ENCODE data around the gene KYNU. TPM values are rescaled to one million over a fixed set of nuclear protein-coding genes. Genes with fewer than 3 reads are reported as not detected.
"Not testable (repeated sequence)": the region's sequence is repeated elsewhere in the genome, so short reads cannot be mapped to it uniquely, and the experiment has no call there.

Gene KYNU
- total and polyA plus RNA-seq, 2 donors (not counting 1 experiment from before 2014, with no cell fraction given): 0.26 to 4.6 TPM

DNA sequence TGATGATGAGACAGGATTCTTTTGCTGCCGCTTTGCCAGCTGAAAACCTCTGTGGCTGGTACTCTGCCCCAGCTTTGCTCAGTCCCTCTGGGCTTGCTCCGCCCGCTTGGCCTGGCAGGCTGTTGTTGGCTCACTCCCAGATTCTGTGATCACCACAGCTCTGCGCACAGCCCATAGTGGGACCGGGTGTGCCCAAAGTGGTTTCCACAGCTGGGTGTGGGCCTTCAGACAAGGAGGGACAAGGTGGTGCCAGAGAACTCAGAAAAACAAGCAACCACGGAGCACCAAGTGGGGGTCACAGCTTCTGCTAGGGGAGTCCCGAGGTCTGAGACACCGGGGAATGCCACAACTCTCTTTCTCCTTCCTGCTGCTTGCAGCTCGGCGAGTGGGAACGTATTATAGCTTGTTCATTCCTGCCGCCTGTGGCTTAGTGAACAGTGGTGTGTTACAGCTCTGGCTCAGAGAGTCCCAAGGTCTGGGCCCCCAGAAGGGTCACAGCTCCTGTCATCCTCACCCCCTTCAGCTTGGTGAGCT lies 9.2 kb upstream of the KYNU start:
- H3K9me3 ChIP-seq (ENCODE audit: control insufficient read depth, insufficient read depth, low read depth, low read length): no peaks in the 10 kb centered on the region
- no peaks in the 10 kb centered on the region for H3K36me3 ChIP-seq (ENCODE audit: control insufficient read depth, insufficient read depth, low read length)
- H3K27me3 ChIP-seq (ENCODE audit: control insufficient read depth, insufficient read depth, low read length): no peaks in the 10 kb centered on the region
- no peak overlapping the region for H3K27ac ChIP-seq (ENCODE audit: insufficient read depth, low read length)
- no peaks in the 10 kb centered on the region for H3K4me1 ChIP-seq (ENCODE audit: control insufficient read depth, extremely low read depth, insufficient read depth, low read length)
- no peak overlapping the region for H3K4me2 ChIP-seq (ENCODE audit: extremely low read depth, insufficient read depth, low read length)
- DNase-seq (ENCODE audit: low read depth in 2 of 2): peak in 1 of 2 donors; percentile 38
- TF ChIP-seq, protein P1, sequence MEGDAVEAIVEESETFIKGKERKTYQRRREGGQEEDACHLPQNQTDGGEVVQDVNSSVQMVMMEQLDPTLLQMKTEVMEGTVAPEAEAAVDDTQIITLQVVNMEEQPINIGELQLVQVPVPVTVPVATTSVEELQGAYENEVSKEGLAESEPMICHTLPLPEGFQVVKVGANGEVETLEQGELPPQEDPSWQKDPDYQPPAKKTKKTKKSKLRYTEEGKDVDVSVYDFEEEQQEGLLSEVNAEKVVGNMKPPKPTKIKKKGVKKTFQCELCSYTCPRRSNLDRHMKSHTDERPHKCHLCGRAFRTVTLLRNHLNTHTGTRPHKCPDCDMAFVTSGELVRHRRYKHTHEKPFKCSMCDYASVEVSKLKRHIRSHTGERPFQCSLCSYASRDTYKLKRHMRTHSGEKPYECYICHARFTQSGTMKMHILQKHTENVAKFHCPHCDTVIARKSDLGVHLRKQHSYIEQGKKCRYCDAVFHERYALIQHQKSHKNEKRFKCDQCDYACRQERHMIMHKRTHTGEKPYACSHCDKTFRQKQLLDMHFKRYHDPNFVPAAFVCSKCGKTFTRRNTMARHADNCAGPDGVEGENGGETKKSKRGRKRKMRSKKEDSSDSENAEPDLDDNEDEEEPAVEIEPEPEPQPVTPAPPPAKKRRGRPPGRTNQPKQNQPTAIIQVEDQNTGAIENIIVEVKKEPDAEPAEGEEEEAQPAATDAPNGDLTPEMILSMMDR (conservative IDR thresholded peaks at IDR 0.05 in 1 of 2, IDR thresholded peaks at IDR 0.05 in 1 of 2; ENCODE audit: low read depth in 1 of 2, low read length in 2 of 2): no peak
- no peak for TF ChIP-seq EZH2 (IDR thresholded peaks at IDR 0.05; ENCODE audit: low read length, missing control alignments)
- no peak overlapping the region for H3K9ac ChIP-seq (ENCODE audit: insufficient read depth, low read length)
- no peaks in the 10 kb centered on the region for H4K20me1 ChIP-seq (ENCODE audit: control insufficient read depth, extremely low read depth, insufficient read depth, low read length)
- H2AFZ ChIP-seq (ENCODE audit: low read length): no peak overlapping the region
- no peak overlapping the region for H3K4me3 ChIP-seq (replicated peaks in 1 of 4; ENCODE audit: control extremely low read depth in 1 of 4, insufficient read depth in 1 of 4, low read depth in 3 of 4, low read length in 4 of 4)
- H3K79me2 ChIP-seq (ENCODE audit: control insufficient read depth, insufficient read depth, low read length): no peaks in the 10 kb centered on the region

DNA sequence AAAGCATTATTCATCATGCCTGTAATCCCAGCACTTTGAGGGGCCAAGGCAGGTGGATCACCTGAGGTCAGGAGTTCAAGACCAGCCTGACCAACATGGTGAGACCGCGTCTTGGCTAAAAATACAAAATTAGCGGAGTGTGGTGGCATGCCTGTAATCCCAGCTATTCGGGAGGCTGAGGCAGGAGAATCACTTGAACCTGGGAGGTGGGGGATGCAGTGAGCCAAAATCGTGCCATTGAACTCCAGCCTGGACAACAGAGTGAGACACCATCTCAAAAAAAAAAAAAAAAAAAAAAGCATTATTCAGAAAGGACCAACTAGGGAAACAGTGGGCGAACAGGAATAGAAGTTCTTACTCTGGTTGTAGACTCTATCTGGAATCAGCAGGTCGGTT lies 8.4 kb upstream of the KYNU start:
- H4K20me1 ChIP-seq (ENCODE audit: control insufficient read depth, extremely low read depth, insufficient read depth, low read length); H3K27ac ChIP-seq (ENCODE audit: insufficient read depth, low read length); H3K9me3 ChIP-seq (ENCODE audit: control insufficient read depth, insufficient read depth, low read depth, low read length); DNase-seq (ENCODE audit: low read depth in 2 of 2); H2AFZ ChIP-seq (ENCODE audit: low read length); H3K9ac ChIP-seq (ENCODE audit: insufficient read depth, low read length); H3K27me3 ChIP-seq (ENCODE audit: control insufficient read depth, insufficient read depth, low read length); H3K36me3 ChIP-seq (ENCODE audit: control insufficient read depth, insufficient read depth, low read length); H3K4me1 ChIP-seq (ENCODE audit: control insufficient read depth, extremely low read depth, insufficient read depth, low read length); H3K79me2 ChIP-seq (ENCODE audit: control insufficient read depth, insufficient read depth, low read length); H3K4me3 ChIP-seq (replicated peaks in 1 of 4; ENCODE audit: control extremely low read depth in 1 of 4, insufficient read depth in 1 of 4, low read depth in 3 of 4, low read length in 4 of 4); H3K4me2 ChIP-seq (ENCODE audit: extremely low read depth, insufficient read depth, low read length): not testable (repeated sequence)

- Histone ChIP-seq H3K9ac (ENCODE audit: insufficient read depth, low read length) (no peak overlapping the region), H3K36me3 (ENCODE audit: control insufficient read depth, insufficient read depth, low read length) (no peaks in the 10 kb centered on the region), H3K27me3 (ENCODE audit: control insufficient read depth, insufficient read depth, low read length) (no peaks in the 10 kb centered on the region), H3K27ac (ENCODE audit: insufficient read depth, low read length) (no peak overlapping the region), H3K4me3 (replicated peaks in 1 of 4; ENCODE audit: control extremely low read depth in 1 of 4, insufficient read depth in 1 of 4, low read depth in 3 of 4, low read length in 4 of 4) (no peak overlapping the region), H3K4me2 (ENCODE audit: extremely low read depth, insufficient read depth, low read length) (no peak overlapping the region), H4K20me1 (ENCODE audit: control insufficient read depth, extremely low read depth, insufficient read depth, low read length) (no peaks in the 10 kb centered on the region), H3K4me1 (ENCODE audit: control insufficient read depth, extremely low read depth, insufficient read depth, low read length) (peaks cover 6% of the 10 kb centered on the region), H3K9me3 (ENCODE audit: control insufficient read depth, insufficient read depth, low read depth, low read length) (no peaks in the 10 kb centered on the region), H2AFZ (ENCODE audit: low read length) (no peak overlapping the region), H3K79me2 (ENCODE audit: control insufficient read depth, insufficient read depth, low read length) (no peaks in the 10 kb centered on the region)
- TF ChIP-seq, protein P1 (conservative IDR thresholded peaks at IDR 0.05 in 1 of 2, IDR thresholded peaks at IDR 0.05 in 1 of 2; ENCODE audit: low read depth in 1 of 2, low read length in 2 of 2): no peak
- no peak for TF ChIP-seq EZH2 (IDR thresholded peaks at IDR 0.05; ENCODE audit: low read length, missing control alignments)
- no peak for DNase-seq (ENCODE audit: low read depth in 2 of 2)
These were observed 7.9 kb upstream of the KYNU start for GRCh38 chr2:142869461-142870106.

Measured in fibroblast of lung (primary cell).